Hepatocyte (in vitro differentiated cells): Measurements from ENCODE around the gene SDE2.

Source experiments
- CTCF ChIP-seq: fragments of 200-600 bp; sonication (generic); IDR thresholded peaks from 2 replicates; pipeline ENCODE4 v1.5.1; 2016; ENCODE audit warnings: antibody characterized with exemption, mild to moderate bottlenecking; ENCODE audit not compliant: poor library complexity
- EZH2 ChIP-seq: fragments of 200-600 bp; sonication (generic); IDR thresholded peaks from 2 replicates; pipeline ENCODE4 v1.6.1; 2016; ENCODE audit warnings: antibody characterized with exemption, mild to moderate bottlenecking, borderline replicate concordance
- EZH2phosphoT487 ChIP-seq: fragments of 200-600 bp; sonication (generic); IDR thresholded peaks from one replicate; pipeline ENCODE4 v1.6.1; 2018; ENCODE audit warnings: antibody characterized with exemption, mild to moderate bottlenecking, low read depth, moderate library complexity; ENCODE audit not compliant: unreplicated experiment, severe bottlenecking

- TF ChIP-seq CTCF (no peak), EZH2 (no peak), EZH2phosphoT487 (no peak)
These were observed 45.8 kb downstream of the SDE2 start for GRCh38 chr1:225953315-225953714.
